ENCODE results near the gene GIGYF2. TPM values are rescaled to one million over a fixed set of nuclear protein-coding genes. Genes with fewer than 3 reads are reported as not detected.

GIGYF2 gene
- total RNA-seq, 1 experiment from 2014 or later, result 68.3 TPM

- intact Hi-C loops (cut with micrococcal nuclease; ENCODE audit: unreplicated experiment), result no loop called here
- TF ChIP-seq CTCF (IDR thresholded peaks at IDR 0.05) (no peak), POLR2AphosphoS5 (IDR thresholded peaks at IDR 0.05; ENCODE audit: low read depth, low read length) (no peak), SIN3A (IDR thresholded peaks at IDR 0.05; ENCODE audit: borderline replicate concordance, insufficient read depth, low read depth, low read length) (no peak), REST (IDR thresholded peaks at IDR 0.05; ENCODE audit: insufficient read depth in 1 of 2, low read depth in 2 of 2, low read length in 1 of 2) (no peak), TCF7L2 (IDR thresholded peaks at IDR 0.05; ENCODE audit: low read depth, low read length) (no peak)
- ChIA-PET POLR2A (interaction anchor here (0.6 kb wide), 1 partner anchor 180 kb away, joined by 3 read pairs; no protein-coding TSS in a partner anchor), CTCF (no interaction called here)
- 0 out of 2 replicates have a peak, but pooled peaks cover 3% of the 10 kb centered on the region for H3K36me3 ChIP-seq (ENCODE audit: control insufficient read depth, insufficient read depth, low read length)
- DNase-seq (ENCODE audit: low read depth, low spot score), result no peak
- in situ Hi-C loops (cut with HindIII; ENCODE audit: low pct_unique_long_range_greater_than_20kb, low sequenced_read_pairs), result no loop called here
- H3K4me1 ChIP-seq (ENCODE audit: control insufficient read depth, insufficient read depth, low read length), result no peaks in the 10 kb centered on the region
- H3K27ac ChIP-seq (ENCODE audit: low read length), result no peak overlapping the region
- no peak for ATAC-seq
- H3K4me3 ChIP-seq (ENCODE audit: low read depth in 2 of 2, low read length in 2 of 2), result no peak overlapping the region
- no TSS peak for BruUV-seq (replicated peaks)
- H3K27me3 ChIP-seq (ENCODE audit: control insufficient read depth, insufficient read depth, low read length), result no peaks in the 10 kb centered on the region
- no peaks in the 10 kb centered on the region for H3K9me3 ChIP-seq (ENCODE audit: control insufficient read depth, insufficient read depth, low read depth, low read length)
Measured at GRCh38 chr2:232829988-232830387, 132.9 kb downstream of the GIGYF2 start.

- Histone ChIP-seq H3K4me1 (ENCODE audit: control insufficient read depth, insufficient read depth, low read length) (no peaks in the 10 kb centered on the region), H3K36me3 (ENCODE audit: control insufficient read depth, insufficient read depth, low read length) (0 out of 2 replicates have a peak, but pooled peaks cover 3% of the 10 kb centered on the region), H3K4me3 (ENCODE audit: low read depth in 2 of 2, low read length in 2 of 2) (no peak overlapping the region), H3K9me3 (ENCODE audit: control insufficient read depth, insufficient read depth, low read depth, low read length) (no peaks in the 10 kb centered on the region), H3K27ac (ENCODE audit: low read length) (no peak overlapping the region), H3K27me3 (ENCODE audit: control insufficient read depth, insufficient read depth, low read length) (no peaks in the 10 kb centered on the region)
- POLR2A ChIA-PET, result no interaction called here
- intact Hi-C loops (cut with micrococcal nuclease; ENCODE audit: unreplicated experiment), result no loop called here
- in situ Hi-C loops (cut with HindIII; ENCODE audit: low pct_unique_long_range_greater_than_20kb, low sequenced_read_pairs), result no loop called here
- TF ChIP-seq POLR2AphosphoS5 (IDR thresholded peaks at IDR 0.05; ENCODE audit: low read depth, low read length) (no peak), CTCF (IDR thresholded peaks at IDR 0.05) (no peak), SIN3A (IDR thresholded peaks at IDR 0.05; ENCODE audit: borderline replicate concordance, insufficient read depth, low read depth, low read length) (no peak), REST (IDR thresholded peaks at IDR 0.05; ENCODE audit: insufficient read depth in 1 of 2, low read depth in 2 of 2, low read length in 1 of 2) (no peak), TCF7L2 (IDR thresholded peaks at IDR 0.05; ENCODE audit: low read depth, low read length) (no peak)
- DNase-seq (ENCODE audit: low read depth, low spot score) (no peak), ATAC-seq (no peak)
- CTCF ChIA-PET, result no interaction called here
- no TSS peak for BruUV-seq (replicated peaks)
Measured at GRCh38 chr2:232831496-232831895, 134.4 kb downstream of the GIGYF2 start.
